ENCODE results near the gene PER2. TPM values are rescaled to one million over a fixed set of nuclear protein-coding genes. Genes with fewer than 3 reads are reported as not detected.

Gene PER2
- total and polyA plus RNA-seq, 2 of the 13 experiments (the other 11 are each of a cell fraction or from before 2014, with no cell fraction given): 5.1 to 9.4 TPM

- TF ChIP-seq PRDM4 (CRISPR knock-in tag; IDR thresholded peaks at IDR 0.05; ENCODE audit: borderline replicate concordance) (no peak), E2F1 (CRISPR knock-in tag; IDR thresholded peaks at IDR 0.05) (no peak), TBP (CRISPR knock-in tag; IDR thresholded peaks at IDR 0.05) (no peak), JUN (CRISPR knock-in tag; IDR thresholded peaks at IDR 0.05) (no peak), NR0B2 (CRISPR knock-in tag; IDR thresholded peaks at IDR 0.05) (0 out of 2 replicates have a peak, but pooled peaks have one; percentile 33), FOXP1 (IDR thresholded peaks at IDR 0.05) (no peak), FOXP1 (CRISPR knock-in tag; IDR thresholded peaks at IDR 0.05) (0 out of 2 replicates have a peak, but pooled peaks have one; percentile 29), ZNF326 (CRISPR knock-in tag; IDR thresholded peaks at IDR 0.05; ENCODE audit: borderline replicate concordance) (no peak), ZNF768 (CRISPR knock-in tag; IDR thresholded peaks at IDR 0.05) (peak; percentile 72), TBX3 (IDR thresholded peaks at IDR 0.05; ENCODE audit: borderline replicate concordance) (no peak), ZSCAN20 (CRISPR knock-in tag; IDR thresholded peaks at IDR 0.05; ENCODE audit: borderline replicate concordance) (no peak), TAF15 (IDR thresholded peaks at IDR 0.05; ENCODE audit: low read depth, low read length, poor library complexity, severe bottlenecking) (no peak), ONECUT2 (CRISPR knock-in tag; IDR thresholded peaks at IDR 0.05) (no peak), ZNF772 (CRISPR knock-in tag; IDR thresholded peaks at IDR 0.05) (peak; percentile 64; the same call in 1 of the 2 replicates), RFXANK (CRISPR knock-in tag; IDR thresholded peaks at IDR 0.05) (0 out of 2 replicates have a peak, but pooled peaks have one; percentile 77), ZNF615 (CRISPR knock-in tag; IDR thresholded peaks at IDR 0.05; ENCODE audit: borderline replicate concordance) (no peak), ZSCAN25 (CRISPR knock-in tag; IDR thresholded peaks at IDR 0.05) (peak; percentile 74), ZBED4 (CRISPR knock-in tag; IDR thresholded peaks at IDR 0.05; ENCODE audit: borderline replicate concordance) (0 out of 2 replicates have a peak, but pooled peaks have one; percentile 50), SRSF1 (optimal IDR thresholded peaks at IDR 0.05; ENCODE audit: low read depth, low read length) (no peak), PBX3 (CRISPR knock-in tag; IDR thresholded peaks at IDR 0.05; ENCODE audit: borderline replicate concordance) (no peak), KDM6A (CRISPR knock-in tag; IDR thresholded peaks at IDR 0.05; ENCODE audit: low read depth) (no peak), CCAR2 (optimal IDR thresholded peaks at IDR 0.05; ENCODE audit: low read depth, low read length) (no peak), MLLT10 (CRISPR knock-in tag; IDR thresholded peaks at IDR 0.05) (no peak)
These were observed 31.8 kb downstream of the PER2 start (continued) for GRCh38 chr2:238256594-238257104.
